ENCODE measurements around the gene CTSZ.

CTSZ gene

DNA sequence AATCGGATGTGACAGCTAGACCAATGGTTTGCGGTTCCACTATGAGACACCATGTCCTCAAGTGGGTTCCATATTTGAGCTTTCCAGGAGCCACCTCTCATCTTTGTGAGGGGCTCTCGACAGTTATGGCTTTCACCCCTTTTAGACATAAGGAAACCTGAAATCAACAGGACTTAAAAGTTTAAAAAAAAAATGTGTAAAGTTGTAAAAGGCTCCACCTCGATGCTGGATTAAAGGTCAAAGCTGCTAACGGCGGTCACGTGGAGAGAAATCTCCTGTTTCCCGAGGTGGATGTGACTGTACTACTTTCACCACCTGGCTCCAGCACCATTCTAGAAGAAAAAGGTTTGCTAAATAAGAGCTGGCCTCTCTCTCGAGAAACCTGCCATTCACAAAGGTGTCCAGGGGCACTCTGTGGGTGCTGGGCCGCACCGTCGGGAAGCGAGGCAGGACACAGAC lies 24.5 kb upstream of the CTSZ start:
- no peak for DNase-seq (ENCODE audit: low read depth in 2 of 2)

DNA sequence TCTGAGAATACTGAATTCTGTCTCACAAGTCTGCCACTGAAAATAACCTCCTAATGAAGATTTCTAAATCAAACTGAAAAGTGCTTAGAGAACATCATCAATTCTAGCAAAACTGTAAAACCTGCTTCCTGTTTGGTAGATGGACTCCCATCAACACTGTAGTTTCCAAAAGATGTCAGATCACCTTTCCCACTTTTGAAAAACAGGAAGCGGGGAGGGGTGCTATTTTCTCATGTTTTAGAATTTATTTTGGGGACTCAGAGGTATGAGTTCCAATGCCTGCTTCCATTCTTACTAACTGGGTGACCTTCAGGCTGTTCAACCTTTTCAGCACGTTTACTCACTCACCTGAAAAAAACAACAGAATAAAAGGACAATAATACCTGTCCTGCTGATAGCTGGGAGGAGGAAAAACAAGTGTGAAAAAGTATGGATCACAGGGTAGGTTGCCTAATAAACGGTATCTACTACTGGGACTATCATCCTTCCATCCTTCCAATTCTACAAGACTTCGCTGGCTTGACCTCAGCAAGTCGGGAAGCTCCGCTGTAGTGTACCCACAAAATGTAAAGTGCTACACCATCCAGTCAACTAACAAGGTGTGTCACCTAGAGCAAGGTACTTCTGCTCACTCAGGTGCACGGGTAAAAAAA lies 24.0 kb upstream of the CTSZ start:
- DNase-seq (ENCODE audit: low read depth in 2 of 2), result no peak

DNA sequence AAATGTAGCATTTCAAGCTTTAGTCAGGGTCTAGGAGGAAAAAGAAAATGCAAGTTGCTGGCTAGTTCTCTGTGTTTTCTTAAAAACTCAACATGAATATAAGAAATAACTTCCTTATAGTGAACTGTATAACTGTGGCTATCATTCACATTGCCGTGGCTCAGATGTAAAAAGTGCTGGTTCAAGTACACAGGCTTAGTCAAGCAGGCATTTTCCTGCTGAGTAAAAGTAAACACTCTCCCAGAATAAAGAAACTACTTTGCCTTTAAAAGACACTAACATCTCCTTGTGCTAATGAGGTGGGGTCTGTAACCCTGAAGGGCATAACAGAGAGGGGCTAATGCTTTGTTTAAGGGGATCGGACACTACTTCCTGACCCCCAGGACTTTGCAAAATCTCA lies 21.8 kb upstream of the CTSZ start:
- DNase-seq (ENCODE audit: low read depth in 2 of 2), result no peak

DNA sequence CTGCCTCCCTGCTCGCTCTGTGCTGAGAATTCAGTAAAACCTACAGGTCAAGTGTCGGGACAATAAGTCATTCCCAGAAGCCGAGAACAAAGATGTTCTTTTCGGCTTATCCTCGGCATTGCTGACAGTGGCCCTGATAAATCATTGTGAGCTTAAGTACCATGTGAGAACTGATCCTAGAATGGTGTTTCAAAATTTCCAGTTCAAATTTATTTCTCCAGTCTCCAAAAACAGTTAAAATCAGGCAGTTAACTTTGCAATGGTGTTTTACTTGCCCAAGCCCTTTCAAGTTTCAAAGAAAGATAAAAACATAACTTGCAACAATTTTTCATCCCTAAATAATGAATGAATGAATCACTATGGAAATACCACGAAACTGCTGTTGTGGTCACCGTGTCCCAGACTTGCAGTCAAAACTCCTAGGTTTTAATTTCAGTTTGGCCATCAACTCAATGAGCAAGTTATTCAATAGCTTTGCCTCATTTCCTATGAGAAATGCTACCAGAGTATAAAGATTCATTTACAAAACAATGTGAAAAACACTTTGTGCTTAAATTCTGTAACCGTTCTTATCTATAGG lies 20.8 kb upstream of the CTSZ start:
- DNase-seq (ENCODE audit: low read depth in 2 of 2), result no peak

DNA sequence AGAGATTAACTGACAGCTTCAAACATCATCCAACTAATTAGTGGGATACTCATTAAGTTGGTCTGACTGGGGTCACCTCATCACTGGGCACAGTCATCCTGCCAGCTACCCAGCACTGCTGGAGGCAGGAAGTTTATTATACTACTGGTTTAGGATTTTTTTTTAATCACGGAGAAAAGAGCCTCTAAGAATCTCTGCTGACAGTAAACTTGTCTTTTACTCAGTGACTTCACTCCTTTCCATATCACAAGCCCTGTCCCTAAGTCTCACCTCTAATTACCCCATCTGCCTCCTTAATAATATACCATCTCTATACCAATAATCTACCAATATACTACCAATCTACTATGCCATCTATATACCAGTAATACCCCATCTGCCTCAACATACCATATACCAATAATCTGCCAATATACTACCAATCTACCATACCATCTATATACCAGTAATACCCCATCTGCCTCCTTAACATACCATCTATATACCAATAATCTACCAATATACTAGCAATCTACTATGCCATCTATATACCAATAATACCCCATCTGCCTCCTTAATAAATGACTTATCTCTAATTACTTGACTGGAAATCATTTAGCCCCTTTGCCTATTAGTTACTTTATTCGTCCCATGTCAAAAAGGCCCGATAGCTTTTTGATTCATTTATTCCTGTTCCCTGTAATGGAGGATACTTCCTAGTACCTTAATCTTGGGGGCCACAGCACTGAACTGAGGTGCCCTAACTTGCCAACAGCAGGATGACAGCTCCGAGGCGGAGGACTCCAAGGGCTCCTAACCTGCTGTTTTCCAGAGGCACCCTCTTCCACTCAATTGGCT lies 20.1 kb upstream of the CTSZ start:
- no peak for DNase-seq (ENCODE audit: low read depth in 2 of 2)

DNA sequence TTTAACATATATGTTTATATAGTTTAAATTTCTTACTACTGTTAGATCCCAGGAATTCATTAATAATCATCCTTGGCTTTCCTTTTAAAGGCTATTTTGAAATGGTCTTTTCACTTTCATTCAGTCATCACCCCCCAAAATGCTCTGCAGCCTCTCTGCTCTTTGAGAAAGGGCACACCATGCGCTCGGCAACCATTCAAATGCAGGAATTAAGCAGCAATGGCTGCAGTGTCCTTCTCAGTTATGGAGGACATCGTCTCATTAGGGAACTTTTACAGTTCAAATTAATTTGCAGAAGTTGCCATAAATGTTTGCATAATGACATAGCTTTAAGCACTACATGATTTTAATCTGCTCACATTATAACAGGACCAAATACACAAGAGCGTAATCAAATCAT lies 18.5 kb upstream of the CTSZ start:
- DNase-seq (ENCODE audit: low read depth in 2 of 2), result no peak

DNA sequence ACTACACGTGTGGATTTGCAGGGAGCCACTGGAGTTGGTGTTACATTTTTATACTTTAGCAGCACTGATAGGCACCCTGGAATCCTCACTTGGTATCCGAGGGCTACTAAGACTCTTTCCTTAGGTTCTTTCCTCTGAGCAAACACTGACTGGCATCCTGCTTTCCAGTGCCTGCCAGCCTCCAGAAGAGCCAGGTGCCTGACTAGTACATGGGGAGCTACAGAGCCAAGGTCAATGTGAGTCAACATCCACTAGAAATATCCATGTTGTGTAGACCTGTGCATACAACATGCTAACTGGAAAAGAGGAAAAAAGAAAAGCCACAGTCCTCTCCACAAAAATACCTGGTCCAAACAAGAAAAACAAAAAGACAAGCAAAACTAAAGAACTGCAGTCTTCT lies 18.0 kb upstream of the CTSZ start:
- DNase-seq (ENCODE audit: low read depth in 2 of 2), result no peak

DNA sequence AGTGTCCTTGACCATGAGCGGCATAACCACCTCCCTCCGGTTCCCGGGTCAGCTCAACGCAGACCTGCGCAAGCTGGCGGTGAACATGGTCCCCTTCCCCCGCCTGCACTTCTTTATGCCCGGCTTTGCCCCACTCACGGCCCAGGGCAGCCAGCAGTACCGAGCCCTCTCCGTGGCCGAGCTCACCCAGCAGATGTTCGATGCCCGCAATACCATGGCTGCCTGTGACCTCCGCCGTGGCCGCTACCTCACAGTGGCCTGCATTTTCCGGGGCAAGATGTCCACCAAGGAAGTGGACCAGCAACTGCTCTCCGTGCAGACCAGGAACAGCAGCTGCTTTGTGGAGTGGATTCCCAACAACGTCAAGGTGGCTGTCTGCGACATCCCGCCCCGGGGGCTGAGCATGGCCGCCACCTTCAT lies 17.1 kb upstream of the CTSZ start:
- no peak for DNase-seq (ENCODE audit: low read depth in 2 of 2)

DNA sequence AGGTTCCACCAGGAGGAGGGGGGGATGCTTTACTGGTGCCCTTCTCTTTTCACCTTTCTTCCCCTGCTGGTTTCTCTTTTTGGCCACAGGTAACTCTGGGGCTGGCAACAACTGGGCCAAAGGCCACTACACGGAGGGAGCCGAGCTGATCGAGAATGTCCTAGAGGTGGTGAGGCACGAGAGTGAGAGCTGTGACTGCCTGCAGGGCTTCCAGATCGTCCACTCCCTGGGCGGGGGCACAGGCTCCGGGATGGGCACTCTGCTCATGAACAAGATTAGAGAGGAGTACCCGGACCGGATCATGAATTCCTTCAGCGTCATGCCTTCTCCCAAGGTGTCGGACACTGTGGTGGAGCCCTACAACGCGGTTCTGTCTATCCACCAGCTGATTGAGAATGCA lies 16.6 kb upstream of the CTSZ start:
- DNase-seq (ENCODE audit: low read depth in 2 of 2), result no peak

DNA sequence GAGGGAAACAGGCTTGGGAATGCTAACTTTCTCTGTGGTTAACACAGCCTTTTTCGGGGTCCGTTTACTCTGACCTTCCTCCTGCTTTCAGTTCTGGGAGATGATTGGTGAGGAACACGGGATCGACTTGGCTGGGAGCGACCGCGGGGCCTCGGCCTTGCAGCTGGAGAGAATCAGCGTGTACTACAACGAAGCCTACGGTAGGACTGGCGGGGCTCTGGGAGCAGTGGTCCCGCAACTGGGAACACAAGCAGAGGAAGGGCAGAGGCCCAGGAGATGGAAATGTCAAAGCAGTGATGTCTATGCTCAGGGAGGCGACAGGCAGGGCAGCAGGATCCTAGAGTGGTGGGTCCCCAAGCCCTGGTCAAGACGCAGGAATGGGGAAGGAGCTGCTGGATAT lies 15.7 kb upstream of the CTSZ start:
- DNase-seq (ENCODE audit: low read depth in 2 of 2), result no peak

DNA sequence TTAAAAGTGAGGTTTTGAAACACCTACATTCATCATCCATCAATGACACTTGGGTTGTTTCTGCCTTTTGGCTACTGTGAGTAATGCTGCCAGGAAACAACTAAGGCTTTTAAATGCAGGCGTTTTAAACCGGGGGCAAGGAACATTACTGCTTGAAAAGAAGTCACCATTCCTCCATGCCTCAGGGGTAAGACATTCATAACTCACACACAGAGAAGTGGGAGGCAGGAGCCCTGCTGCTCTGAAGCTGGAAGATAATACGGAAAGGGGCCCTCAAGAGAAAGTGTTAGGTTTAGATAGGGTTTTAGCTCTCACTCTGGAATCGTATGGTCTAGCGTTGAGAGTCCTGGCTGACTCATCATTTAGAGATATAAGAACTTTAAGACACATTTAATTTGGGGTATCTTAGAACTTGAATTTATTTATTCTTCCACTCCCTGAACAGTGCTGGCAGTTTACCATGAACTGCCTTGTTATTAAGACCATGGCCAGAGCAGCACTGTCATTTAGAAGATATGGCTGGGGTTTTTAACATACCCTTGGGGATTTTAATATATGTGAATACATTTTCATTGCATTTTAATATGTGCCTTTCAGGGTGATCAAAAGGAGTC lies 14.0 kb upstream of the CTSZ start:
- DNase-seq (ENCODE audit: low read depth in 2 of 2), result no peak

DNA sequence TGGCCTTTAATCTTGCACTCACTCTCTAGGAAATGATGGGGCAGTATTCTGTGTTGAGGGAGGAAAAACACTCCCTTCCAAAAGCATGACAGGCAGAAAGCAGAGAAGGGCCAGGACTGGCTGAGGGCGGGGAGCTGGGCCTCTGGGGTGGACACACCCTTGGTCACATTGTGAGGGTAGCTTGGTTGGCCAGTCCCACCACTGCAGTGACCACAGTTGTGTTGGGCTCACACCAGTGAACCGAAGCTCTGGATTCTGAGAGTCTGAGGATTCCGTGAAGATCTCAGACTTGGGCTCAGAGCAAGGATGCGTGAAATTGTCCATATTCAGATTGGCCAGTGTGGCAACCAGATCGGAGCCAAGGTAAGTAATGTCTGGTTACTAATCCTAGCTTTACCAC lies 12.2 kb upstream of the CTSZ start, which contains the start of gene TUBB1:
Gene TUBB1 (plus strand): TSS at position 213 of the 400 bp plus-strand sequence. CDS start 94 bp downstream, at position 307.
- no peak for DNase-seq (ENCODE audit: low read depth in 2 of 2)

DNA sequence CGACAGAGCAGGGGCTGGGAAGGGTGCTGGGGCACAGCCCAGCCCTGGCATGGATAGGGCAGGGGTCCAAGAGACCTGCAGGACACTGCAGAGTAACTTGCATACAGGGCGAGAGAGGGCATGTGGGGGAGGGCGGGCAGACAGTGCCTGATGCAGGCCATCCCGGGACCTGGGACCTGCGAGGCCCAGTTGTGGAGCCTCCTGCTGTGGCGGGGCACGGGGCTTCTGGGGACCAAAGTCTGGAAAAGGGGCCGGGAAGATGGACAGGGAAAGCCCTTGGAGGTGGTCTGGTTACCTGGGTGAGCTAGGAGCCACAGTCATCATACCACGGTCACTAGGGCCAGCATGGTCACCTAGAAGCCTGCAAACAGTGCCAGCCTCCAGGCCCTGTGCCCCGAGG lies 11.8 kb upstream of the CTSZ start:
- DNase-seq (ENCODE audit: low read depth in 2 of 2), result no peak

DNA sequence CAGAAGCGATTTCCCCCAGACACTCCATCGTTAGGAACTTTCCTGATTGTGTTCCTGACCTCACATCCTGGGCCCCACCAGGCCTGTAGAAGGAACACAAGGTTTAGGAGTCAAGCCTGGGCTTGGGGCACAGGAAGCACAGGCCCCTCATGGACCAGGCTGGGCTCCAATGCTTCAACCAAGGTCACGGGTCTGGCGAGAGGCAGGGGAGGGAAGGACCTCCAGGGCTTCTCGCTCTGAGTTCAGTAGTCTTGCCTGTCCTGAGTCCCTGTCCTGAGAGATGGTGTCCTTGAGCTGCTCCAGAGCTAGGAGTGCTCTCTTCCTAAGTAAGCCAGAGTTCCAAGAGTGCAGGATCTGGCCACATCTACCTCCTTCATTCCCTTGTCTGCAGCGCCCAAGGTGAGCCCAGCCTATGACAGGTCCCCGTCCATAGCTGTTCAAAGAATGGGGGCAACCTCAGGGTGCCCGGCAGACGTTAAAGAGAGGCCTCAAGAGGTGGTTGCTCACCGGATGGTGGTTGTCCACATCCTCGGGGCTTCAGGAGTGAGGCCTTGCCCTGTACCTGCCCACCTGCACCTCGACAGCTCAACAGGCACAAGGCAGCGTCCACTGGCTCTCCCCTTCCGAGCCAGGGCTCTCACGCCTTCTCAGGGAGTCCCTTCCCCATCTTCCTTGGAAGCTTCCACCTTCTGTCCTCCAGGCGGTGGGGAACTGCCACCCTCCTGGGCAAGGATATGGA lies 10.6 kb upstream of the CTSZ start:
- DNase-seq (ENCODE audit: low read depth in 2 of 2), result no peak

DNA sequence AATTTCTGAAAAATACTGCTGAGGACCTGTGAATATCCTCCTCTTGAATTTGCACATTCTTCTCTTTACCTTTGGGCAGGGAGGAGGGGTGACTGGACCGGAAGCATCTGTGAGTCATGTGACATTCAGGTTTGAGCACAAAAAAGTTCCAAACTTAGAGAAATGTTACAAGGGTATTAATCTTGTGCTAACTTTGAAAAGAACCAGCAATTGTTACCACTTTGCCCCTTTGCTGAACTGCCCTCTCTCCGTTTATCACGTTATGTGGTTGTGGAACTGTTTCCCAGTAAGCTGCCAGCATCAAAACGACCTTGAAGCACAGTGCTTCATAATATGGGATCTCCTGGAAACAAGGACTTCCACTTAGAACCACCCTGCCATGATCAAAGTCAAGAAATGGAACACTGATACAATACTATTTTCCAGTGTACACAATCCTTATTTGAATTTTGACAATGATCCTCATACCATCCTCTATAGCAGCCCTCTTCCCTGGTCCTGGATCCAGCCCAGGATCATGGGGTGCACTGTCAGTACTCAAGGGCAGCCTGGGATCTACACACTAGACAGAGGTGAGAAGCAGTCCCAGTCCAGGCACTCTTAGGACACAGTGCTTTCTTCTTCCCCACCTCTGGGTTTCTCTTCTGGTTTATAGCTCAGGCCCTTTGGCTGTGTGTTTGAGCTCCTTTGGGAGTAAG lies 9.9 kb upstream of the CTSZ start:
- no peak for DNase-seq (ENCODE audit: low read depth in 2 of 2)

DNA sequence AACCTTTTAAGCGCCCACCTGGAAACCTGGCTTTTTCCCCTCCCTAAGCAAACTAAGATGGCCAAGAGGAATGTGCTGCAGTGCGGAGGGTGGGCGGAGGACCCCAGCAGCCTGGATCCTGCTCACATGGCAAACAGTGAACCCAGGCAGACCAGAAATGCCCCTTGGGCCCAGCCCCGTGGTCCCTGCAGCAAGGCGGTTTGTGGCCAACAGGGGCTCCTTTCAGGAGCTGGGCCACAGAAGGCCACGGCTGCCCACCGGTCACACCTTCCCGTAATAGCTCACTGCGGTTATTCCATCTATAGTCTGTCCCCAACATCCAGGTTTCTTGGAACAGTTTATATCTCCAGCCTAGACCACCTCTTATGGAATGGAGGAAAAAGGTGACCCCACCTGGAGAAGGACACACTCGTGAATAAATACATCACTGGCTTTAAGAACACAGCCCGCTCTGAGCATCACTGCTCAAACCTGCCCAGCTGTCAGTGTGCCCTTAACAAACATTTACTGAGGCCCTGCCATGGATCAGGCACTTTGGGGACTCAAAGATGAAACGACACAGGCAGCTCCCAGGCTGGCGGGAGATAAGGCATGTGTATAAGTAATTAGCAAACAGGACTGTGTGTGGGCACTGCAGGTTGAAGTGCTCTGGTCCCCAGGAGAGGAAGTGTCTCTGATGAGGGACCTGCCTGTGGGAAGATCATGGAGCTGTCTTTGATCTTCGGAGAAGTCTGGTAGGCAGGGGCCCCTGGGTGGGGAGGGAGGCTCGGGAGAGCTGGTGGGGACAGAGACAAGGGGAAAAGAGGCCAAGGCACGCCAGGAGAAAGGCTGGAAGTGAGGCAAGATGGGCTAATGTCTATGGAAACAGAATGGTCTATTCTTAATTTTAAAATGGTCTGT lies 9.0 kb upstream of the CTSZ start:
- no peak for DNase-seq (ENCODE audit: low read depth in 2 of 2)

DNA sequence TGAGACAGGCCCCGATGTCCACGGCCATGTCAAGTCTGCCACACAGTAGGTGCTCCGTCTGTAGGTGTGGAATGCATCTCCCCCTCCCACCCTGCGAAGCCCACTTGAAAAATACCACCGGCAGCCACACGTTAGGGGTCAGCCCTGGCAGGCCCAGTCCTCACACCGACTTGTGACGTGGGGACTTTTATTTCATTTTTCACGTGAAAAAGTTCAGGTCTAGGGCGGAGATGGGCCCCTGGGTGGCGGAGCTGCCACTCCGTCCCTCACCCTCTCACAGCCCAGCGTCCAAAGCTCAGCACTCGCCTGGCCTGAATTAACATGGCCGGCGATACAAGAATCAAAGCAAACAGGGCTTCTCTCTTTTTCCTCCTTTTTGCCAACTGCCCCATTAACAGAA lies 8.4 kb upstream of the CTSZ start:
- no peak for DNase-seq (ENCODE audit: low read depth in 2 of 2)

DNA sequence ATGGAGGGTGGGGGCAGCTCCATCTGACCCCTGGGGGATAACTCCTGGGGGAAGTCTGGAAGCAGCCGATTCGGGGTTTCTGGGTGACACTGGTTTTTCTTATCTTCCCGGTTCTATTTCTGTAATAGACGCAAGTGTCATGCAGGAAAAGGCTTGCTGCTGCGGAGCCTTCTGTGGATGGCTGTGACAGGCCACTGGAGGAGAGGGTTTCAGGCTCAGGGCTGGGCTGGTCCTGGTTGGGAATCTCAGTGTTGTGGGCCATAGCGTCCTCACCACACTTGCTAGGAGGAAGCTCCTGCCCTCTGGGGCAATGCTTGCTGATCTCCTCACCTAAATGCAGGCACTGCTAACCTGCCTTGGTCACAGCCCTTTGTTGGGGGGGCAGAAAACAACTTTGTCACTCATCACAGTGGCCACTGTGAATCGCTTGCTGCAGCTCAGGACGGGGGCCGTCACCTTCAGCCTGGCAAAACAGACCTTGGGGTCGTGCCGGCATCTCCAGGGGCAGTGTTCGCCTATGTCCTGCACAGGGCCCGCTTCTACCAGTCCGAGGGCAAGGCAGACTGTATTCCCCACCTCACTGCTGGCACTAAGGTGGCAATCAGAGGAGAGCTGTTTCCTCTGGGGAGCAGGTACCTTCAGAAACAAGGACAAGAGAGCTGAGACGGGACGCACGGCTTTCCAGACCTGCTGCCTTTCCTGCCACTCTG lies 7.8 kb upstream of the CTSZ start:
- no peak for DNase-seq (ENCODE audit: low read depth in 2 of 2)

DNA sequence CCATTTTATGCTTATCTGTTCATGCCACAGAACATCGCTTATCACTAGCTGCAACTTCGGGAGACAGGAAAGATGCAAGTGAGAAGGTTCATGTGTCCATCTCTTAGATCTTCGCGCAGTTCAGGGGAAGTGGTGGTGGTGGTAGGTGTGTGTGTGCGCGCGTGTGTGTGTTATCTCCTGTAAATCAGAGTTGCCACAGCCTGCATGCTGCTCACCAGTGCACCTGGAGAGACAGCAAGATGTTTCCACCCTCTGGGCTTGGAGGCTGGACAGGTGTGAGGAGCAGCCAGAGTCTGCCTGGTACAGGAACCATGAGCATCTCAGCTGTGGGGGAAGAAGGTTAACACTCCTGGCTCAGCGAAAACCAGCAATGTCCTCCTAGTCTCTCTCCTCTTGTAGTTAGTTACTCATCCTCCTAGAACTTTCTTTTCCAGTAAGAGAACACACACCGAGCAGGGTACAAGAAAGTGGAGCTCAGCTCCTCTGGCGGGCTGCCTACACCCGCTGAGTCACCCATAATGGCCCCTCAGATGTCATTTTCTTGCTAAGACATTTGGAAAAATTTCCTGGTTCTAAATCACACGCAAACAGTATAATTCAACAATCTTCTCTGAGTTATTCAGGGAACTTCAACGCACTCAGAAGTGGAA lies 7.0 kb upstream of the CTSZ start:
- no peak for DNase-seq (ENCODE audit: low read depth in 2 of 2)

All from stimulated activated CD8-positive, alpha-beta memory T cell treated with anti-CD3 and anti-CD28 coated beads, Interleukin-2, amount 100 ng/mL, for 48 hours (primary cell).